HEK293 (cell line): ENCODE data around the gene SLC48A1.

Experiments used
- GFI1B ChIP-seq: fragments of 450-650 bp; formaldehyde crosslinking; IDR thresholded peaks from 2 replicates; pipeline ENCODE4 v1.5.1; 2016; ENCODE audit warnings: missing biosample characterization, missing genetic modification characterization
- GLIS2 ChIP-seq: fragments of 450-650 bp; formaldehyde crosslinking; IDR thresholded peaks from 2 replicates; pipeline ENCODE4 v1.5.1; 2016; ENCODE audit warnings: missing biosample characterization, missing genetic modification characterization
- HIC1 ChIP-seq: fragments of 450-650 bp; formaldehyde crosslinking; IDR thresholded peaks from 2 replicates; pipeline ENCODE4 v1.5.1; 2016; ENCODE audit warnings: missing biosample characterization, missing genetic modification characterization
- TSHZ1 ChIP-seq: fragments of 450-650 bp; formaldehyde crosslinking; IDR thresholded peaks from 2 replicates; pipeline ENCODE4 v1.5.1; 2016; ENCODE audit warnings: missing biosample characterization, missing genetic modification characterization, borderline replicate concordance
- ZBTB26 ChIP-seq: fragments of 450-650 bp; formaldehyde crosslinking; optimal IDR thresholded peaks from 2 replicates; pipeline ENCODE3; 2016; ENCODE audit warnings: missing biosample characterization, mild to moderate bottlenecking, missing genetic modification characterization
- ZBTB48 ChIP-seq: fragments of 450-650 bp; formaldehyde crosslinking; IDR thresholded peaks from 2 replicates; pipeline ENCODE4 v1.5.1; 2016; ENCODE audit warnings: missing biosample characterization, missing genetic modification characterization
- ZNF2 ChIP-seq: fragments of 450-650 bp; formaldehyde crosslinking; IDR thresholded peaks from 2 replicates; pipeline ENCODE4 v1.5.1; 2016; ENCODE audit warnings: missing biosample characterization, missing genetic modification characterization
- ZNF24 ChIP-seq: fragments of 450-650 bp; formaldehyde crosslinking; IDR thresholded peaks from 2 replicates; pipeline ENCODE4 v1.5.1; 2016; ENCODE audit warnings: missing biosample characterization, missing genetic modification characterization
- ZNF324 ChIP-seq: fragments of 450-650 bp; formaldehyde crosslinking; IDR thresholded peaks from 2 replicates; pipeline ENCODE4 v1.5.1; 2016; ENCODE audit warnings: missing biosample characterization, missing genetic modification characterization
- ZNF335 ChIP-seq: fragments of 450-650 bp; formaldehyde crosslinking; conservative IDR thresholded peaks from 2 replicates; pipeline ENCODE4 v1.5.1; 2016; ENCODE audit warnings: missing biosample characterization, missing genetic modification characterization
- ZNF362 ChIP-seq: fragments of 450-650 bp; formaldehyde crosslinking; IDR thresholded peaks from 2 replicates; pipeline ENCODE4 v1.5.1; 2016; ENCODE audit warnings: missing biosample characterization, missing genetic modification characterization
- ZNF48 ChIP-seq: fragments of 450-650 bp; formaldehyde crosslinking; IDR thresholded peaks from 2 replicates; pipeline ENCODE4 v1.5.1; 2016; ENCODE audit warnings: missing biosample characterization, missing genetic modification characterization
- ZNF623 ChIP-seq: fragments of 450-650 bp; formaldehyde crosslinking; IDR thresholded peaks from 2 replicates; pipeline ENCODE4 v1.5.1; 2016; ENCODE audit warnings: missing biosample characterization, missing genetic modification characterization
- ZNF639 ChIP-seq: fragments of 450-650 bp; formaldehyde crosslinking; IDR thresholded peaks from 2 replicates; pipeline ENCODE4 v1.5.1; 2016; ENCODE audit warnings: missing biosample characterization, missing genetic modification characterization
- ZNF704 ChIP-seq: fragments of 450-650 bp; formaldehyde crosslinking; IDR thresholded peaks from 2 replicates; pipeline ENCODE4 v1.5.1; 2016; ENCODE audit warnings: missing biosample characterization, missing genetic modification characterization
- ZNF777 ChIP-seq: fragments of 450-650 bp; formaldehyde crosslinking; IDR thresholded peaks from 2 replicates; pipeline ENCODE4 v1.5.1; 2017; ENCODE audit warnings: missing biosample characterization, missing genetic modification characterization, borderline replicate concordance
- ZNF785 ChIP-seq: fragments of 450-650 bp; formaldehyde crosslinking; IDR thresholded peaks from 2 replicates; pipeline ENCODE4 v1.5.1; 2016; ENCODE audit warnings: missing biosample characterization, missing genetic modification characterization
- TF ChIP-seq, protein P1 (sequence below): fragments of 450-650 bp; formaldehyde crosslinking; IDR thresholded peaks from 2 replicates; pipeline ENCODE4 v1.5.1; 2016; ENCODE audit warnings: missing biosample characterization, missing genetic modification characterization
- TF ChIP-seq, protein P2 (sequence below): fragments of 450-650 bp; IDR thresholded peaks from 2 replicates; pipeline ENCODE4 v1.5.1; 2018; ENCODE audit warnings: missing biosample characterization, mild to moderate bottlenecking, missing genetic modification characterization
- TF ChIP-seq, protein P3 (sequence below): fragments of 450-650 bp; formaldehyde crosslinking; IDR thresholded peaks from 2 replicates; pipeline ENCODE4 v1.5.1; 2016; ENCODE audit warnings: missing biosample characterization, missing genetic modification characterization

SLC48A1 gene

DNA sequence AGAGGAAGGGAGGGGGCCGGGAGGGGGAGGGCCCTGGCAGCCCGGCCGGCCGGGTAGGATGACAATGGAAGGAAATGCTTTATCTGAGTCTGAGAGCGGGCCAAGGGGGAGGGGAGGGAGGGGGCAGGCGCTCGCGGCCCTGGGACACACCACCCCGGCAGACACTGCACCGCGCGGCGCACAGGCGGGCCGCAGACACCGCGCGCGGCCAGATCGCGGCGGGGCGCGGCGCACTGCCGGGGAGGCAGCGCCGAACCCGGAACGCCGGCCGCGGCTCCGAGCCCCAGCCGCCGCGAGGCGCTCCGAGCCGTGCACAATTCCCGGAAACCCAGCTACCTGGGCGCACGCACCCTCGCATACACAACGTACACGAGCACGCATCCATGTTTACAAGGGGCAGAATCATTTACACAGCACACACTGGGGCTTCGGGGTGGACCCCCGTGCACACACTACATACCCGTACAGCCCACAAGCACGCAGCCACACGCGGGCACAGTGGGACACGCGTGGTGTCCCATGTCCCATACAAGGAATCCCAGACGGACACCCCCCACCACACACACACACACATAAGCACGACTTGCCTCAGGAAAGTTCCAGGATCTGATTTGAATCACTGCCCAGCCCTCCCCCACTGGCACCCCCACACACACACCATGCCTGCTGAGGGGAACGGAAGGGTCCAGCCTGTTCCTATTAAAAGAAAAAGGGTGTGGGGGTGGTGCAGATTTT, 47.0 kb downstream of the SLC48A1 start, which contains the start of gene HDAC7 (continued):
- no peak for TF ChIP-seq ZNF704 (tag by site-specific recombination)
- peak; percentile 90; the same call in 1 of the 2 replicates for TF ChIP-seq ZNF777 (tag by site-specific recombination)
- no peak for TF ChIP-seq ZNF362 (tag by site-specific recombination)
- TF ChIP-seq ZNF2 (tag by site-specific recombination) = peak; percentile 84; the same call in 1 of the 2 replicates
- peak; percentile 14; the same call in 1 of the 2 replicates for TF ChIP-seq ZNF623 (tag by site-specific recombination)
- TF ChIP-seq TSHZ1 = no peak
- peak; percentile 89 for TF ChIP-seq ZNF335 (tag by site-specific recombination)
- TF ChIP-seq, protein P1, sequence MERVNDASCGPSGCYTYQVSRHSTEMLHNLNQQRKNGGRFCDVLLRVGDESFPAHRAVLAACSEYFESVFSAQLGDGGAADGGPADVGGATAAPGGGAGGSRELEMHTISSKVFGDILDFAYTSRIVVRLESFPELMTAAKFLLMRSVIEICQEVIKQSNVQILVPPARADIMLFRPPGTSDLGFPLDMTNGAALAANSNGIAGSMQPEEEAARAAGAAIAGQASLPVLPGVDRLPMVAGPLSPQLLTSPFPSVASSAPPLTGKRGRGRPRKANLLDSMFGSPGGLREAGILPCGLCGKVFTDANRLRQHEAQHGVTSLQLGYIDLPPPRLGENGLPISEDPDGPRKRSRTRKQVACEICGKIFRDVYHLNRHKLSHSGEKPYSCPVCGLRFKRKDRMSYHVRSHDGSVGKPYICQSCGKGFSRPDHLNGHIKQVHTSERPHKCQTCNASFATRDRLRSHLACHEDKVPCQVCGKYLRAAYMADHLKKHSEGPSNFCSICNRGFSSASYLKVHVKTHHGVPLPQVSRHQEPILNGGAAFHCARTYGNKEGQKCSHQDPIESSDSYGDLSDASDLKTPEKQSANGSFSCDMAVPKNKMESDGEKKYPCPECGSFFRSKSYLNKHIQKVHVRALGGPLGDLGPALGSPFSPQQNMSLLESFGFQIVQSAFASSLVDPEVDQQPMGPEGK (tag by site-specific recombination) = peak; percentile 88
- TF ChIP-seq ZNF639 (tag by site-specific recombination) = peak; percentile 58; the same call in 1 of the 2 replicates
- TF ChIP-seq ZNF324 = 0 out of 2 replicates have a peak, but pooled peaks have one; percentile 24
- peak; percentile 93 for TF ChIP-seq ZBTB26 (tag by site-specific recombination)
- TF ChIP-seq ZBTB48 (tag by site-specific recombination) = peak; percentile 61; the same call in 1 of the 2 replicates
- TF ChIP-seq HIC1 (tag by site-specific recombination) = peak; percentile 51
- TF ChIP-seq ZNF785 = 0 out of 2 replicates have a peak, but pooled peaks have one; percentile 52
- peak; percentile 91 for TF ChIP-seq GLIS2 (tag by site-specific recombination)
- TF ChIP-seq ZNF24 (tag by site-specific recombination) = no peak
- TF ChIP-seq, protein P2, sequence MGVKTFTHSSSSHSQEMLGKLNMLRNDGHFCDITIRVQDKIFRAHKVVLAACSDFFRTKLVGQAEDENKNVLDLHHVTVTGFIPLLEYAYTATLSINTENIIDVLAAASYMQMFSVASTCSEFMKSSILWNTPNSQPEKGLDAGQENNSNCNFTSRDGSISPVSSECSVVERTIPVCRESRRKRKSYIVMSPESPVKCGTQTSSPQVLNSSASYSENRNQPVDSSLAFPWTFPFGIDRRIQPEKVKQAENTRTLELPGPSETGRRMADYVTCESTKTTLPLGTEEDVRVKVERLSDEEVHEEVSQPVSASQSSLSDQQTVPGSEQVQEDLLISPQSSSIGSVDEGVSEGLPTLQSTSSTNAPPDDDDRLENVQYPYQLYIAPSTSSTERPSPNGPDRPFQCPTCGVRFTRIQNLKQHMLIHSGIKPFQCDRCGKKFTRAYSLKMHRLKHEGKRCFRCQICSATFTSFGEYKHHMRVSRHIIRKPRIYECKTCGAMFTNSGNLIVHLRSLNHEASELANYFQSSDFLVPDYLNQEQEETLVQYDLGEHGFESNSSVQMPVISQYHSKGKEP (tag by site-specific recombination) = peak; percentile 30; the same call in 1 of the 2 replicates
- TF ChIP-seq ZNF48 (tag by site-specific recombination) = no peak
- TF ChIP-seq, protein P3, sequence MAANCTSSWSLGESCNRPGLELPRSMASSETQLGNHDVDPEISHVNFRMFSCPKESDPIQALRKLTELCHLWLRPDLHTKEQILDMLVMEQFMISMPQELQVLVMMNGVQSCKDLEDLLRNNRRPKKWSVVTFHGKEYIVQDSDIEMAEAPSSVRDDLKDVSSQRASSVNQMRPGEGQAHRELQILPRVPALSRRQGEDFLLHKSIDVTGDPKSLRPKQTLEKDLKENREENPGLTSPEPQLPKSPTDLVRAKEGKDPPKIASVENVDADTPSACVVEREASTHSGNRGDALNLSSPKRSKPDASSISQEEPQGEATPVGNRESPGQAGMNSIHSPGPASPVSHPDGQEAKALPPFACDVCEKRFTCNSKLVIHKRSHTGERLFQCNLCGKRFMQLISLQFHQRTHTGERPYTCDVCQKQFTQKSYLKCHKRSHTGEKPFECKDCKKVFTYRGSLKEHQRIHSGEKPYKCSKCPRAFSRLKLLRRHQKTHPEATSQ = no peak
- TF ChIP-seq GFI1B (tag by site-specific recombination) = peak; percentile 86
